SK-N-SH treated with all-trans-retinoic acid at 6 μM for 48 hours (cell line): ENCODE results near the gene PLA2G6.

ENCODE experiments used
- ATAC-seq: fragments of 200-7000 bp; cut with Tn5 transposase; 3 replicates; pipeline ENCODE4 v1.9.1; 2020; ENCODE audit warnings: mild to moderate bottlenecking, moderate library complexity
- ARNTL ChIP-seq: fragments of 450-650 bp; formaldehyde crosslinking; IDR thresholded peaks from 2 replicates; pipeline ENCODE4 v1.5.0; 2020; ENCODE audit warnings: low read depth, mild to moderate bottlenecking, moderate library complexity, borderline replicate concordance
- BACH2 ChIP-seq: fragments of 250-450 bp; sonication (Bioruptor Pico); IDR thresholded peaks from 2 replicates; pipeline ENCODE4 v1.9.0; 2021; ENCODE audit warnings: mild to moderate bottlenecking, borderline replicate concordance
- CREB5 ChIP-seq: fragments of 250-450 bp; sonication (Bioruptor Pico); IDR thresholded peaks from 2 replicates; pipeline ENCODE4 v1.5.1; 2020; ENCODE audit warnings: low read depth, mild to moderate bottlenecking, moderate library complexity
- CSDC2 ChIP-seq: fragments of 250-450 bp; sonication (Bioruptor Pico); IDR thresholded peaks from 2 replicates; pipeline ENCODE4 v1.5.0; 2020; ENCODE audit warnings: mild to moderate bottlenecking, moderate library complexity
- CSRNP3 ChIP-seq: fragments of 250-450 bp; sonication (Bioruptor Pico); IDR thresholded peaks from 2 replicates; pipeline ENCODE4 v1.5.1; 2021; ENCODE audit warnings: mild to moderate bottlenecking, moderate library complexity
- ESRRG ChIP-seq: fragments of 250-450 bp; sonication (Bioruptor Pico); IDR thresholded peaks from 2 replicates; pipeline ENCODE4 v1.6.1; 2021; ENCODE audit warnings: mild to moderate bottlenecking
- GLIS3 ChIP-seq: fragments of 250-450 bp; sonication (Bioruptor Pico); IDR thresholded peaks from 2 replicates; pipeline ENCODE4 v1.5.0; 2020; ENCODE audit warnings: mild to moderate bottlenecking, moderate library complexity
- OSR1 ChIP-seq: fragments of 250-450 bp; sonication (Bioruptor Pico); IDR thresholded peaks from 2 replicates; pipeline ENCODE4 v1.8.0; 2022; ENCODE audit warnings: moderate library complexity, mild to moderate bottlenecking, inconsistent platforms
- PATZ1 ChIP-seq: fragments of 250-450 bp; sonication (Bioruptor Pico); IDR thresholded peaks from 2 replicates; pipeline ENCODE4 v1.8.0; 2020; ENCODE audit warnings: mild to moderate bottlenecking, moderate library complexity, borderline replicate concordance
- POU6F1 ChIP-seq: fragments of 250-450 bp; sonication (Bioruptor Pico); IDR thresholded peaks from 2 replicates; pipeline ENCODE4 v1.8.0; 2021; ENCODE audit warnings: low read depth, mild to moderate bottlenecking, moderate library complexity, borderline replicate concordance
- PPARA ChIP-seq: fragments of 250-450 bp; sonication (Bioruptor Pico); IDR thresholded peaks from 2 replicates; pipeline ENCODE4 v1.5.0; 2020; ENCODE audit warnings: mild to moderate bottlenecking, borderline replicate concordance
- RARB ChIP-seq: fragments of 250-450 bp; sonication (Bioruptor Pico); IDR thresholded peaks from 2 replicates; pipeline ENCODE4 v1.8.0; 2021; ENCODE audit warnings: mild to moderate bottlenecking, moderate library complexity
- SNAI2 ChIP-seq: fragments of 250-450 bp; sonication (Bioruptor Pico); IDR thresholded peaks from 2 replicates; pipeline ENCODE4 v1.5.0; 2020; ENCODE audit warnings: mild to moderate bottlenecking, moderate library complexity
- TCF4 ChIP-seq: fragments of 250-450 bp; sonication (Bioruptor Pico); IDR thresholded peaks from 2 replicates; pipeline ENCODE4 v1.8.0; 2021; ENCODE audit warnings: mild to moderate bottlenecking, moderate library complexity, borderline replicate concordance
- TOX ChIP-seq: fragments of 250-450 bp; sonication (Bioruptor Pico); IDR thresholded peaks from 2 replicates; pipeline ENCODE4 v1.8.0; 2021; ENCODE audit warnings: mild to moderate bottlenecking, moderate library complexity, borderline replicate concordance
- TSHZ2 ChIP-seq: fragments of 250-450 bp; sonication (Bioruptor Pico); IDR thresholded peaks from 2 replicates; pipeline ENCODE4 v1.5.0; 2020; ENCODE audit warnings: mild to moderate bottlenecking, moderate library complexity
- ZC3H10 ChIP-seq: fragments of 250-450 bp; sonication (Bioruptor Pico); IDR thresholded peaks from 2 replicates; pipeline ENCODE4 v1.5.1; 2021; ENCODE audit warnings: mild to moderate bottlenecking, moderate library complexity
- ZFP3 ChIP-seq: fragments of 250-450 bp; sonication (Bioruptor Pico); IDR thresholded peaks from 2 replicates; pipeline ENCODE4 v1.5.0; 2020; ENCODE audit warnings: mild to moderate bottlenecking, moderate library complexity
- ZNF565 ChIP-seq: fragments of 450-650 bp; formaldehyde crosslinking; conservative IDR thresholded peaks from 2 replicates; pipeline ENCODE4 v1.5.0; 2020; ENCODE audit warnings: low read depth, mild to moderate bottlenecking, moderate library complexity
- ZNF8 ChIP-seq: fragments of 450-650 bp; formaldehyde crosslinking; IDR thresholded peaks from 2 replicates; pipeline ENCODE4 v1.5.0; 2020; ENCODE audit warnings: mild to moderate bottlenecking, moderate library complexity

The PLA2G6 gene

GRCh38 chr22:38170469-38170868 is 11.2 kb downstream of the PLA2G6 start:
- no peak for TF ChIP-seq ZNF8 (CRISPR knock-in tag)
- no peak for TF ChIP-seq PPARA (CRISPR knock-in tag)
- ATAC-seq = no peak

- TF ChIP-seq POU6F1 (CRISPR knock-in tag) (no peak), ZC3H10 (no peak), GLIS3 (no peak), ESRRG (CRISPR knock-in tag) (no peak), TOX (CRISPR knock-in tag) (no peak), TCF4 (CRISPR knock-in tag) (no peak), OSR1 (CRISPR knock-in tag) (no peak), CSRNP3 (no peak), ZFP3 (no peak), BACH2 (CRISPR knock-in tag) (no peak), ZNF8 (CRISPR knock-in tag) (no peak), CREB5 (CRISPR knock-in tag) (no peak), ARNTL (CRISPR knock-in tag) (no peak), RARB (CRISPR knock-in tag) (no peak)
- ATAC-seq = no peak
These were observed 12.5 kb downstream of the PLA2G6 start for GRCh38 chr22:38169116-38169515.

- no peak for ATAC-seq
- TF ChIP-seq ZNF565 (CRISPR knock-in tag) (no peak), CREB5 (CRISPR knock-in tag) (no peak), PATZ1 (CRISPR knock-in tag) (no peak), CSRNP3 (no peak), ARNTL (CRISPR knock-in tag) (no peak)
These were observed 13.6 kb downstream of the PLA2G6 start for GRCh38 chr22:38167988-38168407.

GRCh38 chr22:38165922-38166593 is 15.6 kb downstream of the PLA2G6 start:
- no peak for ATAC-seq
- TF ChIP-seq ZNF8 (CRISPR knock-in tag) = no peak
- TF ChIP-seq CSDC2 = no peak
- no peak for TF ChIP-seq POU6F1 (CRISPR knock-in tag)
- no peak for TF ChIP-seq TSHZ2 (CRISPR knock-in tag)
- no peak for TF ChIP-seq PATZ1 (CRISPR knock-in tag)
- no peak for TF ChIP-seq SNAI2 (CRISPR knock-in tag)
